ENCODE data around the gene BIVM.
"Not testable (repeated sequence)": the region's sequence is repeated elsewhere in the genome, so short reads cannot be mapped to it uniquely, and the experiment has no call there.

BIVM gene, protein sequence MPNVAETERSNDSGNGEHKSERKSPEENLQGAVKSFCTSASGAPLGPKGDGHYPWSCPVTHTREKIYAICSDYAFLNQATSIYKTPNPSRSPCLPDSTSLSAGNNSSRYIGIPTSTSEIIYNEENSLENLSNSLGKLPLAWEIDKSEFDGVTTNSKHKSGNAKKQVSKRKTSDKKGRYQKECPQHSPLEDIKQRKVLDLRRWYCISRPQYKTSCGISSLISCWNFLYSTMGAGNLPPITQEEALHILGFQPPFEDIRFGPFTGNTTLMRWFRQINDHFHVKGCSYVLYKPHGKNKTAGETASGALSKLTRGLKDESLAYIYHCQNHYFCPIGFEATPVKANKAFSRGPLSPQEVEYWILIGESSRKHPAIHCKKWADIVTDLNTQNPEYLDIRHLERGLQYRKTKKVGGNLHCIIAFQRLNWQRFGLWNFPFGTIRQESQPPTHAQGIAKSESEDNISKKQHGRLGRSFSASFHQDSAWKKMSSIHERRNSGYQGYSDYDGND

DNA sequence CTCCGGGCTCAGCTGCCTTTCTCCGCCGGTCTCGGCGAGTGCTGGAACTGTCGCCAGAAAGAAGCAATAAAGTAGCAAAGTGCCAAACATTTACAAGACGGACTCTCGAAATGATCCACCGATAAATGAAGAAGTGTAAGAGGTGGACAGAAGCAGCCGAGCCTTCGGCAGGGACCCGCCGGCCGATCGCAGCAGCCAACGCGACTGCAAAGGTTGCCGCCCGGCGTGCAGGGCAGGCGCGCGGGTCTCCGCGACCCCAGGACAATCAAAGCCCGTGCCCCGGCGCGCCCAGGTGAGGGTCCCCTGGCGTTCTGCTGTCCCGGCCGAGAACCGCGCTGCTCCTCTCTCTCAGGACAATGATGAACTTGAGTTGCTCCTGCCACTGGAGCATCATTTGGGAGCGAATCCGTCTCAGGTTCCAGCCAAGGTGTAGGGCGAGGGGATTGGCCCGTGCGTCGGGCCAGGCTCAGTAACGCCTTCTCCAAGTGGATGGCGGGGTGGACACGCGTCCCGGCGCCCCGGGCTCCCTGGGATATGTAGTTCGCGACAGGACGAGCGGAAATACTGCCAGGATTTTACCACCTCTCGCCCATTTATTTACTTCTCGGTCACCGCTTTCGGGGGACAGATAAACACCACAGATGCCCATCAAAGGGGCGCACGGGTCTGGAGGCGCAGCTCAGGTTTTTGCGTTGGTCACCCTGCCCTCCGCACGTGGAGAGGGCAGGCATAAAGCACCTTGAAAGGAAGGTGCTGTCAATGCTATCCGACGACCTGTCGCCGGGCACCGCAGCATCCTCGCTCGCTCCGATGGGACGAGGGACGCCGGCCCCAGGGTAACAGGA is at the start of gene BIVM, which contains the start of gene POGLUT2:
Gene BIVM, plus strand, starts transcription at position 539 of the 845 bp plus-strand sequence. CDS start 8,149 bp downstream, outside the sequence.
Gene POGLUT2, minus strand, starts transcription at position 396 of the 845 bp plus-strand sequence. Its CDS starts 306 bp downstream, at position 90.
- peak; percentile 92 for DNase-seq

DNA sequence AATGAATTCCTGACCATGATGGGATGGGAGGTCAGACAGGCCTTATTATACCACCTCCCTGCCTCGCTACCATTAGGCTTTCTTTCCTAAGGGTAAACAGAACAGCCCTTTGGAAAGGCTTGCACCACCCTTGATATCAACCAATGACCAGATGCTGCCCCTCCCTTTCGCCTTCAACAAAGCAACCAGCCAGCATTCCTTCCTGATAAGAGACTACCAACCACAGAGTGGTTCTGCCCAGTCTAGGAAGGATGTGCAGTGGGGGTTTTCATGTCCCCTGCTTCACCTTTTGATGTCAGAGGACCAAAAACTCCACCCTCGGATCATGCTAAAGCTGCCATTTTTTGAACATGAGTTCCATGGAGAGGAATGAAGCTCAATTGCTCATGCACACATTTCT is 47.0 kb upstream of the BIVM start:
- peak; percentile 74 for DNase-seq

DNA sequence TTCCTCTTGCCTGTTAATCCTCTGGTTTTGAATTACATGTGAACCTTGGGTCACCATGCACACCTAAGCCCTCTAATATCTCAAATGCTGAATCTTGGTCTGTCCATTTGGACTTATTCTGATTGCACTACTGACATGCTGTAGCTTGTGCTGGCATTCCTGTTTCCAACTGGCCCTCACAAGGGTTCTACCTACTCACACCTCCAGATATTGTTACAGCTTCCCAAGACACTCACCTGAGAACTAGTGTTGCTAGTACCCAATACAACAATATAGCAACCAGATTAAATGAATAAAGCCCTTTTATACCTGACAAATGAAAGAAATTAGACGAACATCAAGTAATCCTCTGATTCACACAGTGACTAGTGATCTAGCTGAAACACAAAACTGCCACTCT is 41.9 kb upstream of the BIVM start:
- DNase-seq: no peak

DNA sequence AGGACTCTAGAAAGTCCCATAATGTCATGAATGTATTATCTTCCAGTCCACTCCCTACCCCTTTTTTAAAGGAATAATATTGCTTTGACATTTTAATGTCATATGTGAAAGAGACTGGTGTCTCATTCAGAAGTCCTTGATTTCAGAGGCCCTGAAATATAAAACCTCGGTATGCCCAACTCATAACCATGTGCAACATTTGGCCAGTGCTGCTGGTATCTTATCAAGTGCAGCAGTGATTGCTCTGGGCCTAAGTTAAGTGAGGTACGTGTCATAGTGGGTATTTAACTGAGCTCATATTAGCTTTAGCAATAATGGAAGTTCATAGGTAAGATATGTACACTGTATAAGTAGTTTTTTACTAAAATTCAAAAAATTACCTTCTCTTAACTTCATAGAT is 40.1 kb upstream of the BIVM start:
- DNase-seq: no peak

DNA sequence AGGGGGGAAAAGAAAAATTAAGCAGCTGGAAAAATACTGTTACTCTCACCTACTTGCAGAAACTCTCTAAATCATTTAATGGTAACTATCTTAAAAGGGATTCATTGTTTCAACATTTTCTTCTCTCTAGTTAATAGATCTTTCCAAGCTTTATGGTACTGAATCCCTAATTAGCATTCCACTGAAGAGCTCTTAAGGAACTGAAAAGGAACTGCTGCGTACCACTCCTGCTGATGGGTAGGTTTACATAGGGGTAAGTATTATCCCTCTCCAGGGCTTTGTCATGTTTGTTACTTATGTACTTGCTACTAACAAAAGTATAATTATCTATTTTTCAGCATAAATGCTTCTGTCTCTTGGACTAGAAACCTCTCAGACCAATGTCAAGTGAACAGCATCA is 37.8 kb upstream of the BIVM start:
- no peak for DNase-seq

DNA sequence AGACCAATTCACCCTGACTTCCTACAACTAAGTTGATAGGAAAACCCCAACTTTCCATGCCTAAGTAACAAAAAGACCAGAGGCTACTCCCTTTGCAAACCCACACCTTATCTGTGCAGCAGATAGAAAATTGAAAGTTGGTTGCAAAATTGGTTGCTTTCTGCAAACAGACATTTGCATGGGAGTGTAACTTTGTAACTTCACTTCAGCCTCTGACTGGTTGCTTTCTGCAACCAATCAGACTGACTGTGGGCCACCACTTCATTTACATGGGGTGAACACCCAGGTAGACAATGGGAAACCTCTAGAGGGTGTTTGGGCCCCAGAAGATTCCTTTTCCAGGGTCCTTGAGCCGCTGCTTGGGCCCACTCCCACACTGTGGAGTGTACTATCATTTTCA is 35.2 kb upstream of the BIVM start:
- no peak for DNase-seq

DNA sequence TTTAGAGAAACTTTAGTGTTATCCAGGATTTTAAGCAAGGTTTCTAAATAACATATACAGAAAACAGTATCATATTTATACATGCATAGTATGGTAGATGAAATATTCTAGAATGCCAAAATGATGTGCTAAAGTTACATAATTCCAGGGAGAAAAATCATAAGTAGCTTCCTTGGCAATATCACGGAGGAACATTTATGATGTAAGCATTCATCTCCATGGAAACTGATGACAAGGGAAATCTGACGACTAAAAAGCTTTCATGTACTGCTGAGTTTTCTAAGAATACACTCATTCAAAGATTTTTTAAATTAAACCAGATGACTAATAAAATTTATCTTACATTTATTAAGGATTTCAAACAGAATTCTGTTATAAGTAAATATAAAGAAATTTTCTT is 30.0 kb upstream of the BIVM start:
- DNase-seq: no peak

DNA sequence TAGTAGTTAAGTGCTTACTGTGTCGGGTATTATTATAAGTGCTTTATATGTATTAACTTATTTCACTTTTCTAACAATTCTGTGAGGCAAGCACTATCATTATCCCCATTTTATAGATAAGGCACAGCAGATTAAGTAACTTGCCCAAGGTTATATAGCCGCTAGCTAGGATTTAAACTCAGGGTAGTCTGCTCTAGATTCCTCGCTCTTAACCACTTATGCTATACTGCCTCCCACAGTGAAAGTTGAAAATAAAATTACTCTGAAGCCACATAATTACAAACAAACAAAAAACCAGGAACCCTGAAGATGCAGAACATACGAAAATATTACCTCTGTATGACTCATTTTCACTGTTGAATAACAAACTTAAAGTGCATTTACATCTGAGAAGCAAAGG is 29.2 kb upstream of the BIVM start:
- DNase-seq: no peak

DNA sequence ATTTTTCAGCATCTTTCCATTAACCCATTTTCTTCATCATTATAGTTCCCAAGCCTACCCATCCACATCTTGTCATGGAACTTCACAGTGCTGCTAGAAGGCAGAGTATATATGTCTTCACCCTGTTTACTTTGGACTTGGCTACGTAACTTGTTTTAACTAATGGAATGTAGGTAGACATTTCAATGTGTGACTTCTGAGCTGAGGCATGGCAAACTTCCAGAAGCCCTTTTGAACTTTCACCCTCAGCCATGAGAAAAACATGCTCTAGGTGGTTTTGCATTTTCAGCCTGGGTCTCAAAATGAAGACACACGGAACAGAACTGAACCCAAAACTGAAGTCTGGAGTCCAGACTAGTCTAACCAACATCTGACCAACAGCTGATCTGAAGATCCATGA is 28.5 kb upstream of the BIVM start:
- no peak for DNase-seq

DNA sequence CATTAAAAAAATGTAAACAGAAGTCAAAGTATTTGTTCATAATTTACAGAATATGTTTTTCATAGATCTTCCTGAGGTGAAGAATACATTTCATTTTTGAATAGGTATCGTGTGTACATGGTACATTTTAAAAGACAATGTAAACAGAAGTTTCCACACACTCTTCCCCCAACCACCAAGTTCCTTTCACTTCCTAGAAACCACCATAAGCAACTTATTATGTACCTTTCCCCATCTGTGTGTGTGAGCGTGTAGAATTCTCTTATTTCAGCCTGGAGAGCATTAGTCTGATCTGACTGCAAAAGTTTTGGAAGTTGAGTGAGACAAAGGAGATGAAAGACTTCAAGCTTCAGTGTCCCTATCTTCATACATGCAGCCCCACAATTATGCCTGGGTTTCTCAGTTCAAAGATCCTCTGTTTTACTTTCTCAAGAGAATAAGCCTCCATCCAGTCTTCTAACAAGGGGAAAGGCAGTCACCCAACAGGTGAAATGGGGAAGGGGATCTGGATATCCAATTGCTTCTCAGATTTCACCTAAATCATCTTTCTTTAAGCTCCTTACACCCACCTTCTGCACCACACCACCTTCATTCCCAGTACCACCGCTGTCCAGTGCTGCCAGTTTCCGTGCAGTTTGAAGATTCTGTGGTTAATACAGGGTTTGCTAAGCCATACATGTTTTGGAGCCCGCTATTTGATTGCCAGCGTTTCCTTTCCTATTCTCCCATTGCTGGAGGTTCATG is 27.4 kb upstream of the BIVM start:
- DNase-seq: no peak

DNA sequence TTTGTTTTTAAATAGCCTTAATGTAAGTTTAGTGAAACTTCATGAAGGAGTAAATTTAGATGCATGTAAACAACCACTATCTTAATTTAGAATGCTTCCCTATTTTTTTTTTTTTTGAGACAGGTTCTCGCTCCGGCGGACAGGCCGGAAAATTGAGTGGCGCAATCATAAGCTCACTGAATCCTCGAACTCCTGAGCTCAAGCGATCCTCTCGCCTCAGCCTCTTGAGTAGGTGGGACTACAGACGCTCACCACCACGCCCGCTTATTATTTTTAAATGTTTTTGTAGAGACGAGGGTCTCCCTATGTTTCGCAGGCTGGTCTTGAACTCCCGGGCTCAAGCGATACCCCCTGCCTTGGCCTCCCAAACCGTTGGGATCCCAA is 26.9 kb upstream of the BIVM start:
- DNase-seq: no peak

DNA sequence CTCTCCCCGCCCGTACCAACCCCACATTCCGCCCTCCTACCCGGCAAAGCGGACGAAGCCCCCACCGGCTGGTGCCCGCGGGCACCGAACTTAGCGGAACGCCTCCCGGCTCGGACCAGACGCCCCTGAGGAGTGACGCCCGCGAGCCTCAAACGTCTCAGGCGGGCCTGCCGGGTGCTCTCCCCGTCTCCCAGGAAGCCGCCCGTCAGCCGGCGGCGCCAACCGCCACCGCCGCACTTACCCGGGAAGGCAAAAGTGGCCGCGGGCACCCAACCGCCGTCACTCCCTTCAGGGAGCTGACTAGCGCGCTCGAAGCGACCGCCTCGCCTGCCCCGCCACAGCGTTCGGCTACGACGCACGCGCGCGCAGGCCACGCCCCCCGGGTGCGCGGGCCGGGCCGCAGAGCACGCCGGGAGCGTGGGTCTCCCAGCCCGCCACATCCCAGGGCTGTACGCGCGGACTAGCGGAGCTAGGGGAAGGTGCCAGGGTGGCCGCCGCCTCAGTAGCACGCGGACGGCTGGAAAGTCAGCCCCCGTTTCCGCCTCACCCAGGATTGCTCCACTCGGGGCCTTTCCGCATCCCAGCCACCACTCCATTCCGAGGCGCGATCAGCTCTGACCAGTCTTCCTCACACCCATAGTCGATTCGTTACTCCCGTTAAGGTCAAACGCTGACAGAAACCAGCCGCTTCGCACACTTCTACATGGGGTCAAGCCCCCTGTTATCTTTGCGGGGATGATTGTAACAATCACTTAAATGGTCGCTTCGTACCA is 25.3 kb upstream of the BIVM start, which contains the start of gene TEX30:
Gene TEX30, minus strand, starts transcription at position 346 of the 773 bp plus-strand sequence. CDS start 3,760 bp downstream, outside the sequence.
- peak; percentile 87 for DNase-seq

DNA sequence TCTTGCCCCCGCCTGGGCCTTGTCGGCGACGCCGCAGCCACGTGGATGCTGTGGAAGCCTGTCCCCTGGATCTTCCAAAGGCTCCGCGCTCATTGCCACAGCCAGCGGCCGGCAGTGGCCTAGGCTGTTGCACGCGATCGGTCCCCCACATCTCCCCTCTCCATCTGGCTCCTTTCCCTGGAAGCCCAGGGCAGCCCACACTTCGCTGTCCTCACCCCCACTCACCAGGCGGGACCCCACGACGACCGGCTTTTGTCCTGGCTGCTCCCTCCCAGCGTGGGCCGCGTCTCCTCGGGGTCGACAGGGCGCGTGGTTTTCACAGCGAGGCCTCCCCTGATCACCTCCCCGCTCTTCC is 24.7 kb upstream of the BIVM start:
- DNase-seq: no peak

DNA sequence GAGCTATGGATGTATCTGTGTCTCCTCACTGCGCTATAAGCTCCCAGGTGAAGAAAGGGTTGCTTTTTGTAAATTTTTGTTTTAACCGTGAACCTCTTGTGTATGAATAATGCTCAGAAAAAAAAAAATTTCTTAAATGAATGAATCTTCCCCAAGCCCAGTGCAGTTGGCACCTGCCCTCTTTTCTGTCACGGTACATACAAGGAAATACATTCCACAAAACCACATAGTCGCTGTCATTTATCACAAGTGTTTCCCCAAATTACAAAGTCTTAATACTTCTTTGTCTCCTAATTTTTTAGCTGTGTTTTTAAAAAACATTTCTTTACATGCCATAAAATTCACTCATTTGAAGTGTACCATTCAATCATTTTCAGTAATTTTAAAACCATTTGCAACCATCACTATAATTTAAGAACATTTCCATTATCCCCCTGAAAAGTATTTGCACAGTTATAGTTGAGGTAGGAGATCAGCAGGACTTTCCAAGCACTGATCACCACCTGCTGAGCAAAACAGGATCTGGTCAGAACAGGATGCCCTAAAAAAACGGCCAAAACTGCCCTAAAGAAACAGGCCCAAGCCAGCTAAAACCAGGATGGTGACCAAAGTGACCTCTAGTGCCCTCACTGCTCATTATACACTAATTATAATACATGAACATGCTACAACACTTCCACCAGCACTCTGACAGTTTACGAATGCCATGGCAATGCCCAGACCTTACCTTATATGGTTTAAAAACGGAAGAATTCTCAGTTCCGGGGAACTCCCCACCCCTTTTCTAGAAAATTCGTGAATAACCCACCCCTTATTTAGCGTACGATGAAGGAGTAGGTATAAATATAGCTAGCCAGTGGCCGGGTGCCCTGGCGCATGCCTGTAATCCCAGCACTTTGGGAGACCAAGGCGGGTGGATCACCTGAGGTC is 24.1 kb upstream of the BIVM start:
- DNase-seq: peak; percentile 19

DNA sequence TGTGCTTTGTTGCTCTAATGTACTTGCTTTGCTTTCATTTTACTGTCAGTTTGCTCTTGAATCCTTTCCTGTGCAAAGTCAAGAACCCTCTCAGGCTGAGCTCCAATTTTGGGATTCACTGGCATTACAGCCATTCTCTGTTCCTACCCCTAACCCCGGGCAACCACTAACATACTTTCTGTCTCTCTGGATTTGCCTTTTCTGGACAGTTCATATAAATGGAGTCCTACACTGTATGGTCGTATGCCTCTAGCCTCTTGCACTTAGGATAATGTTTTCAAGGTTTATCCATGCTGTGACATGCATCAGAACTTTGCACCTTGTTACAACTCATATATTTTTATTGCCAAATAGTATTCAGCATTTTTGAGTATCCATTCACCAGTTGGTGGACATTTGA is 22.6 kb upstream of the BIVM start:
- DNase-seq: no peak

DNA sequence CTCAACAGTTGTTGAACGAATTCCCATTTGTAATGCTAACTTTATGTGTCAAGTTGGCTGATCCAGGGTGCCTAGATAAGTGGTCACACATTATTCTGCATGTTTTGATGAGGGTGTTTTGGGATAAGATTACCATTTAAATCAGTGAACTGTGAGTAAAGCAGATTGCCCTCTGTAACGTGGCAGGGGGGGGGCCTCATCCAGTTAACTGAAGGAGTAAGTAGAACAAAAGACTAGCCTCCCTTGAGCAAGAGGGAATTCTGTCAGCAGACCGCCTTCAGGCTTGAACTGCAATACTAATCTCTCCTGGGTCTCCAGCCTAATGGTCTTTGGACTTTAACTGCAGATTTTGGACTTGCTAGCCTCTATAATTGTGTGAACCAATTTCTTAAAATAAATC is 21.2 kb upstream of the BIVM start:
- no peak for DNase-seq

DNA sequence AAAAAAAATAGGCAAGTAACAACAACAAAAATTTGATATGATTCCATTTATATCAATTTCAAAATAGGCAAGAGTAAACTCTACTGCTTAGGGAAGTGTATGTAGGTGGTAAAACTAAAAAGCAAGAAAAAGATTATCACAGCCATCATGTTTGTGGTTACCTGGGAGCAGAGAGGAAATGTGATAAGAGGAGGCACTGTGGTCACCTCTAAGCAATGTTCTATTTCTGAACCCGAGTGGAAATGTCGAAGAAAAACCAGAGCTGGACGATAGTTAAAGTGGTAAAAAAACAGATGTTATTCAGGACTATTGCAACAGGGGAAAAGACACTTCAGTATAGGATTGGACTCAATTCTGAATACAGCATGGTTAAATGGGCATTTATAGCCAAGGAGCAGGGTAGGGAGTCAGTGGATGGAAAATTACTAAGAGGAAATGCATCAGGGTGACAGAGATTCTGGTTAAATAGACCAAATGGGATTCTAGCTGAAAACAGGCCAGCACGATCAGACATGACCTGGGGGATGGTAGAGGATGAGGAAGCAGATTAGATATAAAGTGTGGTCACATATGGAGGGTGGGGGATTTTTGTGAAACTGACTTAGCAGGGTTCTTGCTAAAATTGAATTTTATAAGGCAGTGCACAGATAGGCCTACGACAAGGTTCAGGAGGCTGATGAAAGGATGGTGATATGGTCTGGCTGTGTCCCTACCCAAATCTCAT is 19.3 kb upstream of the BIVM start:
- DNase-seq: peak; percentile 51

DNA sequence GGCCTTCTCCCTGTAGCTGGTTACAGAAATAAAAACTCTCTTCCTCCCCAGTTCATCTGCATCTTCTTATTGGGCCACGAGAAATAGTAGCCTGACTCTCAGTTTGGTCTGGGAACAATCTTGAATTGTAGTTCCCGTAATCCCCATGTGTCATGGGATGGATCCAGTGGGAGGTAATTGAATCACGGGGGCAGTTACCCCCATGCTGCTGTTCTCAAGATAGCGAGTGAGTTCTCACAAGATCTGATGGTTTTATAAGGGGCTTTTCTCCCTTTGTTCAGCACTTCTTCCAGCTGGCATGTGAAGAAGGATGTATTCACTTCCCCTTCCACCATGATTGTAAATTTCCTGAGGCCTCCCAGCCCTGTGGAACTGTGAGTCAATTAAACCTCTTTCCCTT is 18.3 kb upstream of the BIVM start:
- DNase-seq: not testable (repeated sequence)

DNA sequence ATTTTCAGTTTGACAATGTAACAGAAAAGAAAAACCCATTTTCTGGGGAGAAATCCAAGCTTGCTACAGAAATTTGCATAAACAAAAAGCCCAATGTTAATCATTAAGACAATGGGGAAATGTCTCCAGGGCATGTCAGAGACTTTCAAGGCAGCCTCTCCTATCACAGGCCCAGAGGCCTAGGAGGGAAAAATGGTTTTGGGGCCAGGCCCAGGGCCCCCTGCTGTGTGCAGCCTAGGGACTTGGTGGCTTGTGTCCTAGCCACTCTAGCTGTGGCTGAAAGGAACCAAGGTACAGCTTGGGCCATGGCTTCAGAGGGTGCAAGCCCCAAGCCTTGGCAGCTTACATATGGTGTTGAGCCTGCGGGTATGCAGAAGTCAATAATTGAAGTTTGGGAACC is 17.3 kb upstream of the BIVM start:
- DNase-seq: no peak

DNA sequence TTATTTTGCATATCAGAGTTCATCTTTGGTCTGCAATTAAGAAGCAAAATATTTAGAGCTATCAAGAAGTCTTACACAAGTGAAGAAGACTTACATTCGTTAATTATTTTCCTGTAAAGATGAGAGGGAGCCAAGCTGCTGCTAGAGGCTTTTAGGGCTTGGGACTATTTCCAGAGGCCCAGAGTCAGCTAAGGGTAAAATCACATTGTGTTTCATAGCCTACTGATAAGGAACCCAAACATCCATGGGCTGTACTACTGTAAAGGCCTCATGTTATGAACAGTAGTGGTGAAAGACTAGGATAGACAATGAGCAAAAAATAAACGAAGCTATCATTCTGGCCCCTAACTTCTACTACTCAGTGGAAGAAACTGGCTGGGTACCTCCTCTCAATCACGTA is 14.4 kb upstream of the BIVM start:
- no peak for DNase-seq
